GM20431 (cell line): Measurements from ENCODE around the gene SPATA19.

ENCODE experiments used
- in situ Hi-C: fragments of 300-500 bp; cut with MseI, MboI; formaldehyde crosslinking; loops from one replicate; pipeline ENCODE4 v1.15.0; 2020; ENCODE audit warnings: low sequenced_read_pairs; ENCODE audit not compliant: unreplicated experiment

SPATA19 gene

DNA sequence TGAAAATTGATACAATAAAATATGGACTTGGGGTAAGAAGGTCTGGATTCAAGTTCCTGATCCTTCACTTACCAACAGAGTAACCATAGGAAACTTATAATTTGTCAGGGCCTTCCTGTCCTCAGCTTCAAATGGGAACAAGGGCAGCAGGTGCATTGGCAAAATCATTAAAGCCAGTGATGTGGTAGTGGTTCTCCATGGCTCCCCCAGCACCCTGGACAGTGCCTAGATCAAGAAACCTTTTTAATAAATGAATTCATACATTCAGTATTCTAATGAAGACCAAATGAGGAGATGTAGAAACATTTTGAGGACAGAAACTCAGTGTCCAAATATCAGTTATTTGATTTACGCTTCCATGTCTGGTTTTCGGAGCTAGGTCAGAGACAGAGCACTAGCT is 51.1 kb downstream of the SPATA19 start:
- in situ Hi-C loops: no loop called here

DNA sequence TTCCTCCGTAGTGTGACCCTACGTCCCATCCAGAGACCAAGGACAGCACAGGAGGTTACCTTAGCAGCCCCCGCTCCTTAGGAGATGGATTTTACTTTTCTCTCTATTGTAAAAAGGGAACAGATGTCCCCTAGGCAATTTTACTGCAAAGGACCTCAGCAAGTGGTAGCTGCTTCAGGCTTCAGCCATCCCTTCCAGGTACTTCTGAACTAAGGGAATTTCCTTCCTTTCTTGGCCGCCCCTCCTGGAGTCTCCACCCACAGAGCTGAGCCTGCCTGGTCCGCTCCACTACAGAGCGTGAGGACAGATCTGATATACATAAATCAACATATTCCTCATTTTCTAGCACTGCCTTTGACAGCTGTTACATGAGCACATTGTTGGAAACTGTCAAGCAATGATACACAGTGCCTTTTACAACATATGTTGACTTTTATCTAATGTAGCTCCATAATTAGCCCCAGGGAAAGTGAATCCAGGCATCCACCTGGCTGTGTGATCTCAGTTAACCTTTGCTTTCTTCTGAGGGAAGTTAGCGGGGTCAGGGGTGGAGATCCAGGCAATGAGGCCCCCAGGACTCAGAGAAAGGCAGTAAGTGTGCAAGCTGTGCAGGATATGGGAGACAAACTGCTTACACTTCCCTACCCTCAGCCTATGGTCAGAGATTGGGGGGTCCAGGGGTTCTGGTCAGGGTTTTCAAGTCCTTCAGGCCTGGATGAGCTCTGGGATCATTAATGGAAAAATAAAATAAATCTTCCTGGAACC is 51.9 kb downstream of the SPATA19 start:
- in situ Hi-C loops: no loop called here

DNA sequence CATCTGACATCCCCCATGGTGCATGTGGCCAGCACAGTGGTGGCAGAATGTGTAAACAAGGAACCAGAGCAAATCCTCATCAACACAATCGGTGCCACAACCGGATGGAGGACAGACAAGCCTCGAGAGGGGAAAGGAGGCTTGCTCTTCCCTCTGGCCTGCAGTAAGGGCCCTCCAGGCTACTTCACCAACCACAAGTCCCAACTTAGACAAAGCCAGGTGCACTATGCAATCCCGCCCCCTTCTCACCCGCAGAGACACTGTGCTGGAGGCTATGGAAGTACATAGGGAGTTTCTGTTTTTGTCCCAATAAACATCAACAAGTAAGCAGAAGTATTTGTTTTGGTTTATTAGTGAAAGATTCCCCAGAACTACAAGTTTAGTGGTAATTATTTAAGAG is 54.3 kb downstream of the SPATA19 start:
- in situ Hi-C loops: no loop called here
